PC-3 (cell line): ENCODE measurements around the gene TFAM. TPM values are rescaled to one million over a fixed set of nuclear protein-coding genes. Genes with fewer than 3 reads are reported as not detected.

Source experiments
- ATAC-seq: fragments of 200-7000 bp; cut with Tn5 transposase; 2 replicates; pipeline ENCODE4 v1.9.1; 2020; ENCODE audit warnings: mild to moderate bottlenecking, moderate library complexity
- BruUV-seq: library from RNA; stranded (reverse); fragments of 400-500 nt; replicated peaks from 2 replicates; lab custom pipeline; 2021; lab: Mats Ljungman, UMichigan
- CTCF ChIA-PET: fragments of 300-600 bp; sonication (Branson Sonifier 250); formaldehyde crosslinking; loops from one replicate; lab custom pipeline; 2022; ENCODE audit warnings: antibody characterized with exemption; lab: Charles Lee
- POLR2A ChIA-PET: fragments of 300-600 bp; sonication (Branson Sonifier 250); formaldehyde crosslinking; loops from one replicate; lab custom pipeline; 2022; ENCODE audit warnings: antibody characterized with exemption; ENCODE audit not compliant: unreplicated experiment; lab: Charles Lee
- DNase-seq: peaks from one replicate; pipeline ENCODE4 v3.0.0-alpha.2; 2015
- H2AFZ ChIP-seq: fragments of 300-600 bp; sonication (generic); 2 replicates; pipeline ENCODE4 v1.6.0; 2016; ENCODE audit warnings: antibody characterized with exemption, low read length
- H3F3A ChIP-seq: fragments of 300-600 bp; sonication (generic); one replicate; pipeline ENCODE4 v1.6.0; 2017; ENCODE audit warnings: antibody characterized with exemption, low read length, control low read depth, mild to moderate bottlenecking; ENCODE audit not compliant: unreplicated experiment
- H3K27ac ChIP-seq: fragments of 300-600 bp; sonication (generic); 2 replicates; pipeline ENCODE4 v1.5.1; 2016; ENCODE audit warnings: mild to moderate bottlenecking, low read length
- H3K27me3 ChIP-seq: fragments of 300-600 bp; sonication (generic); 2 replicates; pipeline ENCODE4 v1.6.1; 2016; ENCODE audit warnings: low read length, mixed read lengths
- H3K36me3 ChIP-seq: fragments of 300-600 bp; sonication (generic); 2 replicates; pipeline ENCODE4 v1.6.1; 2016; ENCODE audit warnings: low read depth, mixed run types, low read length, mixed read lengths
- H3K4me1 ChIP-seq: fragments of 300-600 bp; sonication (generic); 2 replicates; pipeline ENCODE4 v1.5.1; 2016; ENCODE audit warnings: low read length; ENCODE audit not compliant: insufficient read depth
- H3K4me2 ChIP-seq: fragments of 300-600 bp; sonication (generic); 2 replicates; pipeline ENCODE4 v1.6.0; 2016; ENCODE audit warnings: low read length
- H3K4me3 ChIP-seq: fragments of 300-600 bp; sonication (generic); 2 replicates; pipeline ENCODE4 v1.5.1; 2016; ENCODE audit warnings: mild to moderate bottlenecking, low read length, mixed read lengths
- H3K79me2 ChIP-seq: fragments of 300-600 bp; sonication (generic); 2 replicates; pipeline ENCODE4 v1.6.1; 2017; ENCODE audit warnings: low read length, mixed read lengths
- H3K9ac ChIP-seq: fragments of 300-600 bp; sonication (generic); 2 replicates; pipeline ENCODE4 v1.6.0; 2016; ENCODE audit warnings: mild to moderate bottlenecking, low read length
- H3K9me2 ChIP-seq: fragments of 300-600 bp; sonication (generic); replicated peaks from 2 replicates; pipeline ENCODE4 v1.6.1; 2016; ENCODE audit warnings: mixed run types, low read length, mixed read lengths
- H3K9me3 ChIP-seq: fragments of 300-600 bp; sonication (generic); 2 replicates; pipeline ENCODE4 v1.6.1; 2016; ENCODE audit warnings: low read length, mixed read lengths
- H4K20me1 ChIP-seq: fragments of 300-600 bp; sonication (generic); 2 replicates; pipeline ENCODE4 v1.6.1; 2016; ENCODE audit warnings: low read length, mixed read lengths
- EZH2 ChIP-seq: fragments of 300-600 bp; sonication (generic); IDR thresholded peaks from one replicate; pipeline ENCODE4 v1.6.1; 2017; ENCODE audit warnings: antibody characterized with exemption, mild to moderate bottlenecking, low read length; ENCODE audit not compliant: unreplicated experiment
- EZH2phosphoT487 ChIP-seq: fragments of 300-600 bp; sonication (generic); IDR thresholded peaks from 2 replicates; pipeline ENCODE4 v1.6.1; 2018; ENCODE audit warnings: mild to moderate bottlenecking, antibody characterized with exemption, low read length, borderline replicate concordance
- intact Hi-C: fragments of 100-400 bp; cut with micrococcal nuclease; formaldehyde crosslinking; loops from 2 replicates; pipeline ENCODE4 v1.9.0; 2023
- total RNA-seq: library from RNA; depleted of rRNA; stranded (reverse); fragments of >200 nt; gene quantifications from 2 replicates; pipeline ENCODE4 v1.2.3, GENCODE V29; 2014
- TF ChIP-seq, protein P1 (sequence below): fragments of 300-600 bp; sonication (generic); conservative IDR thresholded peaks from 2 replicates; pipeline ENCODE4 v1.5.1; 2017; ENCODE audit warnings: antibody characterized with exemption, low read depth, mild to moderate bottlenecking, low read length

TFAM gene
- total RNA-seq, 1 experiment from 2014 or later: 121 TPM

DNA sequence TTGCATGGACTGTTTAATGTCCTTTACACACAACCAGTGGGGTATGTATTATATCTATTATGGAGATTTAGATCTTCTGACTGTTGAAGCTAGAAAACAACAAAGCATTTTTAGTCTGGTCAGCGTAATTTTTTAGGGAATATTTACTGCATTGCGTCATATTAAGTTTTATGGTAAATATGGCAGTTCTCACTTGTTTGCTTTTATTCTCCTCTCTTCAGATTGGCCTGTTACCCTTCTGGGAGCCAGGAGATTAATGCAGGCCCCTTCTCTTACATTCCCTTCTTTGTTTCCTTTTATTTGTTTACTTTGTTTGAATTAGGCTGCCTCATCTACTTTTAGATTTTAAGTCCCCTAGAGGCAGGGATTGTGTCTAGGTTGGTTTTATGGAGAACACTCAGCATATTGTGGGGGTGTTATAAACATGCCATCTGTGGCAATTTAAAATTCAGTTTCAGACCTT, 36.6 kb upstream of the TFAM start:
- no TSS peak for BruUV-seq
- POLR2A ChIA-PET: no interaction called here
- CTCF ChIA-PET: no interaction called here
- Histone ChIP-seq H3K9ac (no peak overlapping the region), H3K9me2 (no peaks in the 10 kb centered on the region), H2AFZ (no peak overlapping the region), H3K4me1 (peaks cover 14% of the 10 kb centered on the region), H3K27ac (no peak overlapping the region), H4K20me1 (peaks cover 18% of the 10 kb centered on the region), H3F3A (no peaks in the 10 kb centered on the region), H3K4me2 (no peak overlapping the region), H3K27me3 (no peaks in the 10 kb centered on the region), H3K4me3 (no peak overlapping the region), H3K79me2 (peaks cover 53% of the 10 kb centered on the region), H3K9me3 (no peaks in the 10 kb centered on the region), H3K36me3 (peaks cover 4% of the 10 kb centered on the region; the same call in 1 of the 2 replicates)
- peak; percentile 28; the same call in 1 of the 2 replicates for ATAC-seq
- DNase-seq: peak; percentile 10
- TF ChIP-seq EZH2phosphoT487: no peak
- TF ChIP-seq, protein P1, sequence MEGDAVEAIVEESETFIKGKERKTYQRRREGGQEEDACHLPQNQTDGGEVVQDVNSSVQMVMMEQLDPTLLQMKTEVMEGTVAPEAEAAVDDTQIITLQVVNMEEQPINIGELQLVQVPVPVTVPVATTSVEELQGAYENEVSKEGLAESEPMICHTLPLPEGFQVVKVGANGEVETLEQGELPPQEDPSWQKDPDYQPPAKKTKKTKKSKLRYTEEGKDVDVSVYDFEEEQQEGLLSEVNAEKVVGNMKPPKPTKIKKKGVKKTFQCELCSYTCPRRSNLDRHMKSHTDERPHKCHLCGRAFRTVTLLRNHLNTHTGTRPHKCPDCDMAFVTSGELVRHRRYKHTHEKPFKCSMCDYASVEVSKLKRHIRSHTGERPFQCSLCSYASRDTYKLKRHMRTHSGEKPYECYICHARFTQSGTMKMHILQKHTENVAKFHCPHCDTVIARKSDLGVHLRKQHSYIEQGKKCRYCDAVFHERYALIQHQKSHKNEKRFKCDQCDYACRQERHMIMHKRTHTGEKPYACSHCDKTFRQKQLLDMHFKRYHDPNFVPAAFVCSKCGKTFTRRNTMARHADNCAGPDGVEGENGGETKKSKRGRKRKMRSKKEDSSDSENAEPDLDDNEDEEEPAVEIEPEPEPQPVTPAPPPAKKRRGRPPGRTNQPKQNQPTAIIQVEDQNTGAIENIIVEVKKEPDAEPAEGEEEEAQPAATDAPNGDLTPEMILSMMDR: peak; percentile 23; the same call in 1 of the 2 replicates
- TF ChIP-seq EZH2: no peak
- intact Hi-C loops: no loop called here

DNA sequence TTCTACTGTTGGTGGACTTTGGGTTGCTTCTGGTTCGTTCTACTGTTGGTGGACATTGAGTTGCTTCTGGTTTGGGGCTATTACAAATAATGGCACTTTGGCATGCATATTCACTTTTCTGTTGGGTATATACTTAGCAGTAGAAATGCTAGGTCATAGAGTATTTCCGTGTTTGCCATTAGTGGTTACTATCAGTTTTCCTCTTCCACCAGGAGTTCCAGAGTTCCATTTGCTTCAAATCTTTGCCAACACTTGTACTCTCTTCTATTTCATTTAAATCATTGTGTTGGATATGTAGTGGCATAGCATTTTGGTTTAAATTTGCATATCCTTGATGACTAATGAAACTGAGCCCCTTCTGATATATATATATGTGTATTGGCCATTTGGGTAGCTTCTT, 35.2 kb upstream of the TFAM start:
- TF ChIP-seq EZH2phosphoT487 (no peak), EZH2 (no peak)
- TF ChIP-seq, protein P1: no peak
- CTCF ChIA-PET: no interaction called here
- no peak overlapping the region for H3K9ac ChIP-seq

GRCh38 chr10:58350619-58351323, 34.4 kb upstream of the TFAM start:
- no peak for ATAC-seq
- peaks cover 25% of the 10 kb centered on the region for H4K20me1 ChIP-seq
- H3K4me1 ChIP-seq: peaks cover 14% of the 10 kb centered on the region
- no peaks in the 10 kb centered on the region for H3K9me3 ChIP-seq
- H3K79me2 ChIP-seq: peaks cover 59% of the 10 kb centered on the region
- ChIA-PET CTCF (no interaction called here), POLR2A (no interaction called here)
- TF ChIP-seq, protein P1: no peak
- TF ChIP-seq EZH2: no peak
- no peaks in the 10 kb centered on the region for H3K27me3 ChIP-seq
- H3K4me3 ChIP-seq: no peak overlapping the region
- H3K9ac ChIP-seq: no peak overlapping the region
- no TSS peak for BruUV-seq
- no peak overlapping the region for H3K27ac ChIP-seq
- peaks cover 4% of the 10 kb centered on the region; the same call in 1 of the 2 replicates for H3K36me3 ChIP-seq
- peak; percentile 1 for DNase-seq
- no peaks in the 10 kb centered on the region for H3K9me2 ChIP-seq
- H2AFZ ChIP-seq: no peak overlapping the region
- H3F3A ChIP-seq: no peaks in the 10 kb centered on the region
- intact Hi-C loops: no loop called here
- H3K4me2 ChIP-seq: no peak overlapping the region

More for the DNA sequence above, 35.2 kb upstream of the TFAM start:
- Histone ChIP-seq H3K9me3 (no peaks in the 10 kb centered on the region), H4K20me1 (peaks cover 18% of the 10 kb centered on the region), H3K27me3 (no peaks in the 10 kb centered on the region), H3K36me3 (peaks cover 4% of the 10 kb centered on the region; the same call in 1 of the 2 replicates), H2AFZ (no peak overlapping the region), H3F3A (no peaks in the 10 kb centered on the region), H3K4me1 (peaks cover 14% of the 10 kb centered on the region), H3K79me2 (peaks cover 55% of the 10 kb centered on the region), H3K27ac (no peak overlapping the region), H3K4me2 (no peak overlapping the region), H3K9me2 (no peaks in the 10 kb centered on the region), H3K4me3 (no peak overlapping the region)
- ATAC-seq (no peak), DNase-seq (no peak)
- no TSS peak for BruUV-seq
- POLR2A ChIA-PET: no interaction called here
- intact Hi-C loops: no loop called here
